IPS-15b (cell line): ENCODE results near the gene DPPA2.

Source experiments
- H3K27me3 ChIP-seq: one replicate; pipeline ENCODE4 v1.6.1; 2013; ENCODE audit warnings: low read length; ENCODE audit not compliant: control insufficient read depth, insufficient read depth
- H3K36me3 ChIP-seq: one replicate; pipeline ENCODE4 v1.6.1; 2013; ENCODE audit warnings: low read length; ENCODE audit not compliant: control insufficient read depth, insufficient read depth
- H3K4me1 ChIP-seq: one replicate; pipeline ENCODE4 v1.6.1; 2013; ENCODE audit warnings: mild to moderate bottlenecking, low read length; ENCODE audit not compliant: control insufficient read depth, insufficient read depth
- H3K4me3 ChIP-seq: one replicate; pipeline ENCODE4 v1.5.1; 2013; ENCODE audit warnings: low read depth, low read length
- H3K9ac ChIP-seq: one replicate; pipeline ENCODE4 v1.6.1; 2013; ENCODE audit warnings: low read depth, mild to moderate bottlenecking, low read length
- H3K9me3 ChIP-seq: one replicate; pipeline ENCODE4 v1.6.1; 2013; ENCODE audit warnings: mild to moderate bottlenecking, low read length; ENCODE audit not compliant: control insufficient read depth, insufficient read depth

The DPPA2 gene

DNA sequence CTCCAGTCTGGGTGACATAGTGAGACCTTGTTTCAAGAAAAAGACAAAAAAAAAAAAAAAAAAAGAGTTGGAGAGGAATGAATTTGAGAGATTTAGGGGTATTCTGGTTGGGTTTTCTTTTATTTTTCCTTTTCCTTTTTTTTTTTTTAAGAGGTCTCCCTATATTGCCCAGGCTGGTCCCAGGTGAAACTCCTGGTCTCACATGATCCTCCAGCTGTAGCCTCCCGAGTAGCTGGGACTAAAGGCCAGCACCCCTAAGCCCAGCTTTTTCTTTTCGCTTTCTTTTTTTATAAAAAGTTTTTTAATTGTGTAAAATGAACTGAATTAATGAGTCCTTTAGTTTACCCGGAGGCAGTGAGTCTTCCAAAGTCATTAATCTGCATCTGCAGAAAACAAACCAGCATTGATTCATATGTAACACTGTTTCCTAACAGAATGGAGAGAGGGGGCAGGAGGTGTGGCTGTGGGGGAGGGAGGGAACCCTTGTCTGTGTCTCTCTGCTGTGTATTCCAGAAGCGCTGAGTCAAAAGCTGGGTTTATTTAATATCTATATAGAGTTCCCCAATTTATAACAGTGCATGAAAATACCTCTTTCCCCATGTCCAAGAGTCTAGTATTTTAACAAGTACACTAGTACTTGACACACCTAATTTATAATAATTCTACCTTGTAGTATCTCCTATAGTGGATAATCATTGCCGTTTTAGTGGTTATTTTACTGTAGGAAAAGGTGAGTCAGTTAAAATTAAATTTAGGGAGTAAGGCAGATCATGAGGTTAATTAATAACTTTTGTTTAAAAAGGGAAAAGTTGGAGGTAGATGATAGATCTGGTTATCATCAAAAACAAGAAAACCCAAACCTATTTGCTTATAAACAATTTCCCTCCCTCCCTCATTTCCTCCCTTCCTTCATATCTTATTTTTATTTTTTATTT is 23.7 kb upstream of the DPPA2 start:
- Histone ChIP-seq H3K9me3 (no peaks in the 10 kb centered on the region), H3K27me3 (no peaks in the 10 kb centered on the region), H3K9ac (no peak overlapping the region), H3K36me3 (peaks cover 17% of the 10 kb centered on the region), H3K4me1 (peaks cover 5% of the 10 kb centered on the region), H3K4me3 (peak overlapping the region; percentile 97)

DNA sequence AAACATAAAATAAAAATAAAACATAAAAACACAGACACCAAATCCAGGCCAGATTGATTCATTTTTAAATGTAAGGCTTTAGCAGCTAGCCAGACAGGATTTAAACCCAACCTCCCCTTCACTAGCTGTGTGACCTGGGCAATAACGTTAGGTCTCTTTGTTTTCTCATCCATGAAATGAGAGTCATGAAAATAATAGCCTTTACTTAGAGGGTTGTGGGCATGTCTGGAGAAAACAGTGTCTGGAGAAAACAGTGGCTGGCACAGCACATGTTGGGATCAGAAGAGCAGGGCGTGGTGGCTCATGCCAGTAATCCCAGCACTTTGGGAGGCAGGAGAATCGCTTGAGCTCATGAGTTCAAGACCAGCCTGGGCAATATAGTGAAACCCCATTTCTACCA is 22.9 kb upstream of the DPPA2 start:
- Histone ChIP-seq H3K4me1 (peaks cover 5% of the 10 kb centered on the region), H3K9ac (peak overlapping the region; percentile 98), H3K9me3 (no peaks in the 10 kb centered on the region), H3K36me3 (peaks cover 20% of the 10 kb centered on the region), H3K27me3 (no peaks in the 10 kb centered on the region), H3K4me3 (peak overlapping the region; percentile 97)

GRCh38 chr3:109338322-109338721 is 22.0 kb upstream of the DPPA2 start:
- H3K4me3 ChIP-seq: peak overlapping the region; percentile 97
- no peaks in the 10 kb centered on the region for H3K9me3 ChIP-seq
- H3K27me3 ChIP-seq: no peaks in the 10 kb centered on the region
- peaks cover 24% of the 10 kb centered on the region for H3K36me3 ChIP-seq
- peaks cover 7% of the 10 kb centered on the region for H3K4me1 ChIP-seq
- peak overlapping the region; percentile 98 for H3K9ac ChIP-seq

DNA sequence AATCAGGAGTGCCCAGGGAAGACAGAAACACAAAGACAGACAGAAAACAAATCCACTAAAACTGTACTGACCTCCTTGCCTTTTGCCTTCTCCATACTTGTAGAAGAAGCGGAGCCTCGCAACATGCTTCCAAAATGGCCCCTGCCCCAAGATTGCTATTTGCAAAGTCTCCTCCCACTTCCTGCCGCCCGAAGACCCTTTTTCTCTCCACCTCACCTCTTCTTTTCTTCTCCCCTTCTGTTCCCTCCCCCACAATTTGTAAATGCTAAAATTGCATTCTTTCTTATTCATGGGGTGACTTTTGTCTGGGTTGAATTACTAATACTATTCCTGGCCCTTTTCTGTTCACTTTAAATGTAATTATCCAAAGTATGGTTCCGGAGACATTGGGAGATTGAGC is 21.1 kb upstream of the DPPA2 start, which contains the start of gene DPPA4:
TSS of gene DPPA4 (minus strand) at position 154 of the 400 bp plus-strand sequence. CDS start at position 125, 29 bp downstream.
- H3K4me3 ChIP-seq: peak within 1 kb of the TSS; percentile 97

DNA sequence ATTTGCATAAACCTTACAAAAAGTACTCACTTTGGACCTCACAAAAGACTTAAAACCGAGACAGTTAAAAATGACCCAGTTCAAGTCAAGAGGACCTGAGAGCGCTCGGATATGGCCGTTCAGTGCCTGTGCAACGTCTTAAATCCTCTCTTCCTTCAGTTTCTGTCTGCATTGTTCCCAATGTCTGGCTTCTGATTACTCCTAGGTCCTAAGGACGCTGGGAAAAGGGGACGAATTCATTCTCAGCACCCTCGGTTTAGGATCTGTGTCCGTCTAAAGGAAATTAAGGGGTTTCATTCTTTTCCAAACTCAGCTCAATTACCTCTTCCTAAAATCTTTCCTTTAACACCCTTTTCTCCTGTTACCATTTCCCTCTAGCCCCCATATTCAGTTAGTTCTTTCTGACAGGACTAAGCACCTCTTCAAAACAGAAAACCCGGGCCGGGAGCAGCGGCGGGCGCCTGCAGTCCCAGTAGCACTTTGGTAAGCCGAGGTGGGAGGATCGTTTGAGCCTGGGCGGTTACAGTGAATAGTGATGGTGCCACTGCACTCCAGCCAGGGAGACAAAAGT is 20.1 kb upstream of the DPPA2 start:
- H3K4me3 ChIP-seq: peak overlapping the region; percentile 97
- H3K4me1 ChIP-seq: peaks cover 7% of the 10 kb centered on the region
- H3K27me3 ChIP-seq: no peaks in the 10 kb centered on the region
- peak overlapping the region; percentile 98 for H3K9ac ChIP-seq
- peaks cover 42% of the 10 kb centered on the region for H3K36me3 ChIP-seq
- no peaks in the 10 kb centered on the region for H3K9me3 ChIP-seq

More for the DNA sequence above, 21.1 kb upstream of the DPPA2 start, which contains the start of gene DPPA4:
- Histone ChIP-seq H3K9me3 (no peaks in the 10 kb centered on the region), H3K27me3 (no peaks in the 10 kb centered on the region), H3K4me1 (peaks cover 7% of the 10 kb centered on the region), H3K9ac (peak within 1 kb of the TSS; percentile 98), H3K36me3 (peaks cover 32% of the 10 kb centered on the region)

- H3K36me3 ChIP-seq: peaks cover 55% of the 10 kb centered on the region
- H3K4me3 ChIP-seq: peak overlapping the region; percentile 97
- no peaks in the 10 kb centered on the region for H3K9me3 ChIP-seq
- H3K27me3 ChIP-seq: no peaks in the 10 kb centered on the region
- H3K9ac ChIP-seq: peak overlapping the region; percentile 98
- peaks cover 5% of the 10 kb centered on the region for H3K4me1 ChIP-seq
Observed at GRCh38 chr3:109334572-109334971, 18.3 kb upstream of the DPPA2 start.

GRCh38 chr3:109331692-109332091 is 15.4 kb upstream of the DPPA2 start:
- Histone ChIP-seq H3K9ac (peak overlapping the region; percentile 62), H3K27me3 (no peaks in the 10 kb centered on the region), H3K36me3 (peaks cover 82% of the 10 kb centered on the region), H3K9me3 (no peaks in the 10 kb centered on the region), H3K4me1 (peaks cover 7% of the 10 kb centered on the region), H3K4me3 (peak overlapping the region; percentile 97)

GRCh38 chr3:109330405-109330804 is 14.1 kb upstream of the DPPA2 start:
- H3K9me3 ChIP-seq: no peaks in the 10 kb centered on the region
- peak overlapping the region; percentile 20 for H3K4me3 ChIP-seq
- H3K36me3 ChIP-seq: peaks cover 76% of the 10 kb centered on the region
- H3K27me3 ChIP-seq: no peaks in the 10 kb centered on the region
- peaks cover 7% of the 10 kb centered on the region for H3K4me1 ChIP-seq
- H3K9ac ChIP-seq: peak overlapping the region; percentile 50

- H3K36me3 ChIP-seq: peaks cover 58% of the 10 kb centered on the region
- no peaks in the 10 kb centered on the region for H3K9me3 ChIP-seq
- H3K27me3 ChIP-seq: no peaks in the 10 kb centered on the region
- H3K9ac ChIP-seq: no peak overlapping the region
- peaks cover 4% of the 10 kb centered on the region for H3K4me1 ChIP-seq
- H3K4me3 ChIP-seq: no peak overlapping the region
Observed at GRCh38 chr3:109328202-109328601, 11.9 kb upstream of the DPPA2 start.

- Histone ChIP-seq H3K9me3 (no peaks in the 10 kb centered on the region), H3K27me3 (no peaks in the 10 kb centered on the region), H3K4me1 (peaks cover 4% of the 10 kb centered on the region), H3K9ac (no peak overlapping the region), H3K36me3 (peaks cover 36% of the 10 kb centered on the region), H3K4me3 (no peak overlapping the region)
Observed at GRCh38 chr3:109325657-109326056, 9.3 kb upstream of the DPPA2 start.

DNA sequence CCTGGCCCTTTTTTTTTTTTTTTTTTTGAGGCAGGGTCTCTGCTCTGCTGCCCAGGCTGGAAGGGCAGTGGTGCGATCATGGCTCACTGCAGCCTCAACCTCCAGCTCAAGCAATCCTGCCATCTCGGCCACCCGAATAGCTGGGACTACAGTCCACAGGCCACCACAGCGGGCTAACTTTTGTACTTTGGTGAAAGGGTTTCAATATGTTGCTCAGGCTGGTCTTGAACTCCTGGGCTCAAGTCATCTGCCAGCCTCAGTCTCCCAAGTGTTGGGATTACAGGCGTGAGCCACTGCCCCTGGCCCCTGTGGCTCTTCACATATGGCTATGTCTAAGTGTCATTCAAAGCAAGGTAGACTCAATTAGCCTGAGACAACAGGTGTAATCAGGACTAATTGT is 8.8 kb upstream of the DPPA2 start:
- Histone ChIP-seq H3K36me3 (peaks cover 31% of the 10 kb centered on the region), H3K4me3 (no peak overlapping the region), H3K27me3 (no peaks in the 10 kb centered on the region), H3K9ac (no peak overlapping the region), H3K4me1 (peaks cover 4% of the 10 kb centered on the region), H3K9me3 (no peaks in the 10 kb centered on the region)

DNA sequence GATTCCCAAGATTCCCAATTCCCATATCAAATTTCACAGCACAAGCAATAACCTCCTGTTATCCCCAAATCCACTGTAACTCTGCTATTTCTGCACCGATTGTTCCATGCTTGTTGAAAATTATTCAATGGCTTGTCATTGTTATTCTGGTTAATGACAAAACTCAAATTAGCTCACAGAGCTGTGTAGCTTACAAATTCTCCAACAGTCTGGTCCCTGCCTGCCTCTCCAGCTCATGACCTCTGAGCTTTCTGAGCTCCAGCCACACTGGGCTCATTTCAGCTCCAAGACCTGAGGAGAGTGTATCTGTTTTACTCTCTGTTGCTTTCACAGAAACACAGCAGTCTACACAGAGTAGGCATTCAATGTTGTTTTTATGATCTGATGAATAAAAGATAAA is 3.3 kb downstream of the DPPA2 start:
- Histone ChIP-seq H3K9ac (no peak overlapping the region), H3K36me3 (peaks cover under 1% of the 10 kb centered on the region), H3K27me3 (no peaks in the 10 kb centered on the region), H3K9me3 (no peaks in the 10 kb centered on the region), H3K4me3 (no peak overlapping the region), H3K4me1 (peaks cover 9% of the 10 kb centered on the region)
